ENCODE data around the gene COL17A1. TPM values are rescaled to one million over a fixed set of nuclear protein-coding genes. Genes with fewer than 3 reads are reported as not detected.

Gene COL17A1
- total RNA-seq, 2 donors from 2014 or later = 19.1 to 47.6 TPM

MicroRNAs encoded within 50 kb of the gene (microRNA counts, 767-probe panel; counts per million panel counts)
- microRNA hsa-miR-936 = 2,056 to 2,448 counts per million in 2 donors

Small RNA genes within 50 kb of the gene (microRNA-seq; reads per million reads assigned to microRNA genes)
- gene MIR936 = not detected

Other genes with a start within 250 kb of the COL17A1 start
- gene SH3PXD2A, start 230.3 kb downstream of the COL17A1 start, total RNA-seq = 10 to 100 TPM; 14.2 to 26.4 TPM
- gene STN1, start 167.7 kb downstream of the COL17A1 start, total RNA-seq = 10 to 100 TPM; 15.5 to 42.7 TPM
- 10 to 100 TPM; 30.7 to 55.8 TPM for gene SLK, start 118.7 kb downstream of the COL17A1 start, total RNA-seq
- gene SFR1, start 36.3 kb upstream of the COL17A1 start, total RNA-seq = 10 to 100 TPM in 1 of 2 donors, 1 to 10 TPM in 1; 8.1 to 16.3 TPM
- 1 to 10 TPM; 2.4 to 6.9 TPM for gene CFAP43, start 146.5 kb upstream of the COL17A1 start, total RNA-seq
- gene GSTO1, start 169.0 kb upstream of the COL17A1 start, total RNA-seq = 10 to 100 TPM; 46.8 to 91.8 TPM
- gene GSTO2, start 183.3 kb upstream of the COL17A1 start, total RNA-seq = 10 to 100 TPM; 18.1 to 37.3 TPM